Fibroblast of skin of scalp (primary cell): ENCODE data around the gene ULK4.

Experiments used
- DNase-seq: peaks from one replicate; pipeline ENCODE4 v3.0.0-alpha.2; 2013

ULK4 gene

GRCh38 chr3:41630708-41631107, 331.2 kb downstream of the ULK4 start:
- no peak for DNase-seq

GRCh38 chr3:41629986-41630385, 331.9 kb downstream of the ULK4 start:
- DNase-seq: no peak

- DNase-seq: no peak
Observed at GRCh38 chr3:41629072-41629471, 332.8 kb downstream of the ULK4 start.

- no peak for DNase-seq
Observed at GRCh38 chr3:41627477-41628087, 334.3 kb downstream of the ULK4 start.

GRCh38 chr3:41612853-41613252, 349.1 kb downstream of the ULK4 start:
- no peak for DNase-seq

GRCh38 chr3:41611008-41611407, 350.9 kb downstream of the ULK4 start:
- no peak for DNase-seq

- no peak for DNase-seq
Observed at GRCh38 chr3:41608347-41608746, 353.6 kb downstream of the ULK4 start.

- DNase-seq: no peak
Observed at GRCh38 chr3:41603807-41604206, 358.1 kb downstream of the ULK4 start.

GRCh38 chr3:41602121-41602520, 359.8 kb downstream of the ULK4 start:
- DNase-seq: no peak

GRCh38 chr3:41601404-41601987, 360.4 kb downstream of the ULK4 start:
- DNase-seq: no peak

- peak; percentile 39 for DNase-seq
Observed at GRCh38 chr3:41600616-41601015, 361.3 kb downstream of the ULK4 start.

- no peak for DNase-seq
Observed at GRCh38 chr3:41599127-41599484, 362.8 kb downstream of the ULK4 start.

GRCh38 chr3:41598402-41599126, 363.3 kb downstream of the ULK4 start:
- DNase-seq: peak; percentile 68

GRCh38 chr3:41593774-41594173, 368.1 kb downstream of the ULK4 start:
- DNase-seq: no peak

- no peak for DNase-seq
Observed at GRCh38 chr3:41592753-41593510, 369.0 kb downstream of the ULK4 start.

- no peak for DNase-seq
Observed at GRCh38 chr3:41583014-41583413, 378.9 kb downstream of the ULK4 start.

GRCh38 chr3:41581700-41582099, 380.2 kb downstream of the ULK4 start:
- no peak for DNase-seq

GRCh38 chr3:41580274-41580959, 381.5 kb downstream of the ULK4 start:
- peak; percentile 95 for DNase-seq

- DNase-seq: no peak
Observed at GRCh38 chr3:41579861-41580260, 382.0 kb downstream of the ULK4 start.

- DNase-seq: no peak
Observed at GRCh38 chr3:41578798-41579197, 383.1 kb downstream of the ULK4 start.

GRCh38 chr3:41575724-41576123, 386.2 kb downstream of the ULK4 start:
- no peak for DNase-seq

- peak; percentile 17 for DNase-seq
Observed at GRCh38 chr3:41574900-41575299, 387.0 kb downstream of the ULK4 start.

GRCh38 chr3:41573591-41573990, 388.3 kb downstream of the ULK4 start:
- no peak for DNase-seq
